Femur (tissue), 1 donor: Measurements from ENCODE around the gene CFAP44.
A peak's percentile ranks its signal among the peaks of the same experiment; 100 is the strongest.
"Not testable (repeated sequence)": the region's sequence is repeated elsewhere in the genome, so short reads cannot be mapped to it uniquely, and the experiment has no call there.

Source experiments
- DNase-seq: peaks from one replicate; pipeline ENCODE4 v3.0.0-alpha.2; 2017

Gene CFAP44, protein sequence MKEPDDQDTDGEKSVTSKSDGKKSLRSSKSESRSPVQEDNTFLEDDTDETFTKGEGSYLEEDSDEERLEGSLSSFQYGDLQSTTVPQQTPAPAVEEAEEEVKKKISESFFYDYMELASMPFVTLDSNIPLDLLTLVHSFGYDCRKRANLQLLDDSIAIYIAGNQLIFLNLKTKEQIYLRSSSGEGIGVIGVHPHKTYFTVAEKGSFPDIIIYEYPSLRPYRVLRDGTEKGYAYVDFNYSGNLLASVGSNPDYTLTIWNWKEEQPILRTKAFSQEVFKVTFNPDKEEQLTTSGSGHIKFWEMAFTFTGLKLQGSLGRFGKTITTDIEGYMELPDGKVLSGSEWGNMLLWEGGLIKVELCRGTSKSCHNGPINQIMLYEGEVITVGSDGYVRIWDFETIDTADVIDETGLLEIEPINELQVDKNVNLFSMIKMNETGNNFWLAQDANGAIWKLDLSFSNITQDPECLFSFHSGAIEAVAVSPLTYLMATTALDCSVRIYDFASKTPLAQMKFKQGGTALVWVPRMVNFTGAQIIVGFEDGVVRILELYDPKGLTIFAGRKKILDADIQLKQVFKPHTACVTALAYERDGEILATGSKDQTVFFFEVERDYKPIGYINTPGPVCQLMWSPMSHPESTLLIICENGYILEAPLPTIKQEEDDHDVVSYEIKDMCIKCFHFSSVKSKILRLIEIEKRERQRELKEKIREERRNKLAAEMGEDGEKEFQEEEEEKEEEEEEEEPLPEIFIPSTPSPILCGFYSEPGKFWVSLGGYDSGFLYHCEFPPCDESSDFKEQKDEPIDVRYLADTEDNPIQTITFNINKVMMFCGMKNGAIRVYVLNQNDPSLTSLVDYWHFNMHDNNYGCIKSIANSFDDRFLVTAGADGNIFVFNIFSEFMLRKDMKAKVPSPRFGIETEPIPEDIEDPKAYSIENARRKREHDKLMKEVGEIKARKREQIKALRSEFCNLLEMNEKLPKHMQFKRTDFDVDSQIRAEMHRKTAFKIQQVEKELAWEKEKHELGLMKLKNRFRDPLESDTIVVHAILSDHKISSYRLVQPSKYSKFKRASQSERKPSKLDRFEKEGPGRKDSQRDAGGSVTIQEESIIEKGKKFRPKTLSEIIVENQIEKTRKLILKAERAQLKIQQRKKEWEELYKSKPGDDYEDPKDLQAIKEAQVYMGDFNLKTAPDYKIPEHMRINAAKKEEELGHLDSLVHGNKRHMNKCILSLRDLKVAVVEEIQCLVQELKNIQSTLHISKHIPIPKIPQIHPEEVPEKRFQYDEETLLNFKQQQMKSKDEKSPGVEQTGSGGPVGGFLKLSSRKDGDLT (N-terminal part only)

DNA sequence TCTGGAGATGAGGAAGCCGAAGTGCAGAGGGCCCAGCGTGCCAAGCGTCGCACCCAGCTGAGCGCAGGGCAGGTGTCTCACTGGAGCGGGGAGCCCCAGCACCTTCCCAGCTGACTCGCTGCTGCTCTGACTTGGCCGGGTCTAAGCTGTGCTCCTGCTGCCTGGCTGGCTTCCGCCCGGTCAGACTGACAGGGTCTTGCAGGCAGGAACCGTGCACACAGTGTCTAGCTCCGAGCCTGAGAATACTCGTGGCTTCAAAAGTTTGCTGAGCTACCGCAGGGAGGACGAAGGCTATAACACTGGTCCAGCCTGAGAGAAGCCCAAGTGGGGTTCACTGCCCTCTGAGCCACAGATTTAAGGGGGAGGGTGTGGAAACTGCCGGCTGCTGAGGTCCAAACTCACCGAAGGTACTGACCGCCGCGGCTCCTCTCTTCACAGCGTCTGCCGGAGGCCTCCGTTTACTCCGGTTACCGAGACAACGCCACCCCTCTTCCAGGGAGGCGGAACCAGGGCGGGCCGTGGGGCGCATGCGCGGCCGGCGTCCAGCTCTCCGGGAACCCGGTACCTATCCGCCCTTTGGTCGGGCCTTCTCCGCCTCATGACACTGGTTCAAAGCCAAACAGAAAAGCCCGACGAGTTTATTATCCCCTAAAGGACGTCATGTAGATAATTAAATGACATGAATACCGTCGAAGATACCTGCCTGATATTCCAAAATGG, at the start of gene CFAP44:
CFAP44 (minus strand) TSS at position 443 of the 720 bp plus-strand sequence. CDS start 7,829 bp downstream, outside the sequence.
- DNase-seq = peak; percentile 90

DNA sequence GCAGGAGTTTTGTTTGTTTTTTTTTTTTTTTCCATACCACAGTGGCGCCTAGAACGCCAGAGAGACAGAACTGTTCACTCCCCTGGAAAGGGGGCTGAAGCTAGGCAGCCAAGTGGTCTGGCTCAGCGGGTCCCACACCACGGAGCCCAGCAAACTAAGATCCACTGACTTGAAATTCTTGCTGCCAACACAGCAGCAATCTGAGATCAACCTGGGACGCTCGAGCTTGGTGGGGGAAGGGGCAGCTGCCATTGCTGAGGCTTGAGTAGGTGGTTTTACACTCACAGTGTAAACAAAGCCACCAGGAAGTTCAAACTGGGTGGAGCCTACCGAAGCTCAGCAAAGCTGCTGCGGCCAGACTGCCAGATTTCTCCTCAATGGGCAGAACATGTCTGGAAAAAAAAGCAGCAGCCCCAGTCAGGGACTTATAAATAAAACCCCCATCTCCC, 43.9 kb upstream of the CFAP44 start:
- no peak for DNase-seq

DNA sequence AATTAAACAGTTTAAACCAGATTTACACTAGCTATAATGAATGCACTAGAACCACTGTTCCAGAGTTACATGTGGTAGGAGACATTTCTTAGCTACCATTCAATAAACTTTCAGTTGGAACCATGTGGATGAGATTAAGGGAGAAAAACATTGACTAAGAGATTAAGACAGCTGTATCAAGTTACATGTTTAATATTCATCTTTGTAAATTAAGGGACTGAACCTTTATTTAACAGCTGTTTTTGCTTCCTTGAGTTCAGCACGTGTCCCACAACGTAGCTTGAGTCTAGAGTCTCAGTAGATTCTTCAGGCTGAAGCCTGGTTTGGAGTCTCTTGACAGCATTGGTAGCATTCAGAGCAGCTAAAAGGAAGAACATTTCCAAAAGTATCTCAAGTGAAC, 27.2 kb upstream of the CFAP44 start:
- DNase-seq = no peak

DNA sequence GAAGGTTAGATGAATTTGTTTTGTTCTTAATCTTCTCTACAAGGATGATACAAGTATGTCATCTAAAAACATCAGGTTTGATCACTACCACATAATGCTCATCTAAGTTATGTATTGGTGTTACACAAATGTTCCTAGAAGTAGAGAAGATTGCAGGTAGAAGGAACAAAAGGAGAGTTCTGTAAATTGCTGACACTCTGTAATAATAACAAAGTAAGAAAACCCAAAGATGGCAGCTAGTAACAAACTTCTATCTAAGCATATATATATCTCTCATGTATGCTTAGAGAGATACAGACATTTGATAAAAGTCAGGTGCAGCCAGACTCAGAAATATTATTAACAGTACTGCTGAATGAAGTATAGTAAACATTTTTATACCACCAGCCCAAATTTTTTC, 20.2 kb upstream of the CFAP44 start:
- DNase-seq = no peak

DNA sequence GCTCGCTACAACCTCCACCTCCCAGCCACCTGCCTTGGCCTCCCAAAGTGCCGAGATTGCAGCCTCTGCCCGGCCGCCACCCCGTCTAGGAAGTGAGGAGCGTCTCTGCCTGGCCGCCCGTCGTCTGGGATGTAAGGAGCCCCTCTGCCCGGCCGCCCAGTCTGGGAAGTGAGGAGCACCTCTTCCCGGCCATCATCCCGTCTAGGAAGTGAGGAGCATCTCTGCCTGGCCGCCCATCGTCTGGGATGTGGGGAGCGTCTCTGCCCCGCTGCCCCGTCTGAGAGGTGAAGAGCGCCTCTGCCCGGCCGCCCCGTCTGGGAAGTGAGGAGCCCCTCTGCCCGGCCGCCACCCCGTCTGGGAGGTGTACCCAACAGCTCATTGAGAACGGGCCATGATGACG, 17.3 kb upstream of the CFAP44 start:
- not testable (repeated sequence) for DNase-seq

DNA sequence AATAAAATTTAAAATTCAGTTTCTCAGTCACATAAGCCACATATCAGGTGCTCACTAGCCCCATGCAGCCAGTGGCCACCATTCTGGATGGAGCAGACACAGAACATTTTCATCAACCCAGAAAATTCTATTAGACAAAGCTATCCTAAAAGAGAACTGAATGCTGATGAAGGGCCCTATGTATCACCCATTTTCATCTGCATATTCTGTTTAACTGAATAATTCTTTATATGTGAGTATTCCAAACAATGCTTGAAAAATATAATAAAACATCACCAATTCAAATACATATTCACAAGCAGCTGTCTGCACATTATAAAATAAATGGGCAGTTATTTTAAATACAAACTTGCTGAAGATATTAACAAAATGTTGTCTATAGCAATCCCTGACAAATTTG, 14.2 kb upstream of the CFAP44 start:
- no peak for DNase-seq

DNA sequence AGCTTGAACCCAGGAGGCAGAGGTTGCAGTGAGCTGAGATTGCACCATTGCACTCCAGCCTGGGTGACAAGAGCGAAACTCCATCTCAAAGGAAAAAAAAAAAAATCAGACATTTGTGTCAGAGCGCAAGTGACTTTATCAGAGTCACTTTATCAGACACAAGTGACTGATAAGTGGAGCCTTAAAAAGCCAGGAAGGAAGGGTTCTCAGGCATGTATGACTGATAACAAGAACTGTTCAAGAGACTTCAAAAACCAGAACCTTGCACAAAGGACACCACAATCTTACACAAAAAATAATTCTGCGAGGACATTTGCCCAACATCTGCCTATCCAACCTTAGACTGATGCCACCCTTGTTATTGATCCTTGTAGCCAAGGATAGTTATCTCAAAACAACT, 13.3 kb upstream of the CFAP44 start:
- DNase-seq = no peak

DNA sequence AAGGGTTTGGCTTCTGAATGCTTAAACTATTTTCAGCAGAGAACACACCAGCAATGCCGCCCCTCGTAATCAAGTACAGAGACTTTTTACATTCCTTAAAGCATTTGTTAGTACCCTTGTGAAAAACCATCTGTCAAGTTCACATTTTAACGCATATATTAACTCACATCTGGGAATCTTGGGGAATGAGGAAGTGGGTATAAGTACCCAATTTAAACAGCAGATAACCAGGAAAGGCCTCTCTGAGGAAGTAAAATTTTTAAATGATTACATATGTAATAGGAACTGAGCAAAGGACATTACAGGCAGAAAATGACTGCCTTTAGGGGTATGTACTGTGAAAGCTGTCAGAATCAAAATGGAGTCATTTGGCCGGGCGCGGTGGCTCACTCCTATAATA, 12.8 kb upstream of the CFAP44 start:
- no peak for DNase-seq

DNA sequence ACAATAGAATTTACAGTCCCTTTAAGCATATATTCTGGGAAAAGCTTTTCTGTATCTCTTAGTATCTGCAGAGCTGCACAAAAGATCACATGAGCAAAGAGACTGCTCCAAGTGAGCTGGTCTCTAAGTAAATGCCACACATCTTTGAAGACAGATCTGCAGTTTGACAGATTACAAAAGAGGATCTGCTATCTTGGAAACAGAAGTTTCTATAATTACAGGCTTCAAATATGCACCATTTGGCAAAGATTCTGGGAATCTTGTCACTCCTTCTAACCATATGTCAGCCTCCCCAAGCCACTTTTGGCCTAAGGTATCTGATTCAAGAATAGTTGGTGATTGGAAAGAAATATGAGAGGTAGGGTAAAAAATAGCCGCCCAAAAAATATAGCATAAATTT, 9.6 kb upstream of the CFAP44 start:
- DNase-seq = no peak

DNA sequence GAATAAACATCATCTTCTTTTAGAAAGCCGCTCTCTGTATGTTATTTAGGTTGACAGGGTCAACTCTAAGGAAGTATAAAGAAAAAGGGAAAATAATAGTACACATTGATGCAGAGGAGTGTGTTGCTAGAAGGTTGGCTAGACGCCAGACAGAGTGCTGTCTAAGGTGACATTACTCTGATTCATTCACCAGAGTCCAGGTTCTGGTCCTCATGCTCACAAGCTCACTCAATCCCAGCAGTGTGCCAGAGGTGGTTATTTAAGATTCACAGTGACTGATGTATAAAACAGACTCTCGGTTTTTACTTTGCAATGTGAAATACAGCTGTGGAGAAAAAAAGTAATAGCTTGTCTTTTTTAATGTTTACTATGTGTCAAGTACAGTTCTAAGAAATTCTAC, 1.7 kb downstream of the CFAP44 start:
- DNase-seq = peak; percentile 31

DNA sequence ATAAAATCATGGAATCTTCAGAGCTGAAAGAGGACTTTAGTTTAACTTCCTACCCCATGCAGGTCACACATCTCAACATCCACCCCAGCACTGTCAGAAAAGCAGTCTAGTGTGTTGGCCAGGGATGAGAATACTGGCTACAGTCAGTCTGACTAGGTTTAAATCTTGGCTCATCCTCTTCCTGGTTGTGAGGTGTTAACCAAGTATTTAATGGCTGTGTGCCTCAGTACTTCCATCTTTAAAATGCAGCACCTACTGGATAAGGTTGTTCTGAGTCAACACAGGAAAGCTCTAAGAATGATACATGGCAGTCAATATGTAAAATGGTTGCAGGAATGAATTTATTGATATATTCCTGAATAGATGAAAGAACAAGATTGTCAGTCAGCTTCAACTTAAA, 3.1 kb downstream of the CFAP44 start:
- DNase-seq = no peak

DNA sequence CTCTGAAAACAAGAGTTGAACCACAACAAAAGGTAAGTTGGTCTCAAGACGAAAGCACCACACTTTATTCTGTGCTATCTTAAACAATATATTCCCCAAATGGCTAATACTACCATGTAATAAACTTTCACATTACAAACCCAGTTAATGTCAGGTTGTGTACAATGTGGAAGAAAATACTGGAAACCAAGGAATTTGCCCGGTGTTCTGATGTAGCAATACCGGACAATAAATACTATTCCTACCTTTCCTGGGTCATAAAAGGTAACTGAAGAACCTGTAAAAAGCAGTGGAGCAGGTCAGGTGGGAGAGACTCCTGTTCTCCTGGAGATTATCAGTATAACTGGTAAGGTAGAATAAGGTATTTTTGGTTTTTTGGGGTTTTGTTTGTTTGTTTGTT, 3.9 kb downstream of the CFAP44 start:
- DNase-seq = no peak

DNA sequence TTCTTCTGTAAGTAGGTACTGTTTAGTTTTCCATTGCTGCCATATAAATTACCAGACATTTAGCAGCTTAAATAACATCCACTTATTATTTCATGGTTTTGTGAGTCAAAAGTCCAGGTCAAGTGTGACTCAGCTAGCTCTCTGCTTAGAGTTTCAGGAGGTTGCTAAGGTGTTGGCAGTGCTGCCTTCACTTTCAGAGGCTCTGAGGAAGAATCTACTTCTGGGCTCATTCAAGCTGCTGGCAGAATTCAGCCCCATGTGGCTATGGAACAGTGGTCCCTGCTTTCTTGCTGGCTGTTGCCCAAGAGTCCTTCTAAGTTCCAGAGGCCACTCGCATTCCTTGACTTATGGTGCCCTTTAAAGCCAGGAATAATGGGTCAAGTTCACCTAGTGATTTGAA, 4.5 kb downstream of the CFAP44 start:
- no peak for DNase-seq

DNA sequence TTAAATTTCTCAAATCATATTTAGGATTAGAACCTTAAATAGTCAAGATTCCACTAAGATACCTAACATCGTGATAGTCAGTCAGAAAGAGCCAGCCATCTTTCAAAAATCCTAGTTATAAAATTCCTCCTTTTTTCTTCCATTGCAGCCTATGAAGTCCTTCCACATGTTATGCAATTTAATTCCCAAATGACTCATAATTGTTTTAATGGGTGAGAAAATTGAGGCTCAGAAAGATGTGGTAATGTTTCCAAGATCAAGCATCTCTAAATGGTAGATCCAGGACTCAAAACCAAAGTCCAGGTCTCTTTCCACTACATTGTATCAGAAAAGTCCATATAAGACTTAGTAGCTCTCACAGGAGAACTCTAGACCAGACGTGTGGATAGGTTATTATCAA, 9.5 kb downstream of the CFAP44 start:
- DNase-seq = no peak

DNA sequence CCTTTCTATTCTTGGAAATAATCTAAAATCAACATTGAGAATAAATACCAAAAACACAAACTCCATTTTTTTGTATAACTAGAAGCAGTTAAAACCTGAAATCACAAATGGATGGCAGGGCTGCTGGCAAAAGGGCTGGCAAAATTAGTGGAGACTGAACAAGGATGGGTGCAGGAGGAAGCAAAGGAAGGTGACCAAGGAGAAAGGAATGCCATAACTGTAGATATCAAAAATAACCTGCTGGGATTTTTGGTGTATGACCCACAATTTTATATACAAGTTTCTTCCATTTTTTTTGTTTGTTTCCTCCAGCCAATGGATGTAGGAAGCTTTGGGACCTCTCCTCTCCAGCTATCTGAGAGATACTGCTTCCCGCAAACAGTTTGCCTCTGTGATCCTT, 12.7 kb downstream of the CFAP44 start:
- no peak for DNase-seq

DNA sequence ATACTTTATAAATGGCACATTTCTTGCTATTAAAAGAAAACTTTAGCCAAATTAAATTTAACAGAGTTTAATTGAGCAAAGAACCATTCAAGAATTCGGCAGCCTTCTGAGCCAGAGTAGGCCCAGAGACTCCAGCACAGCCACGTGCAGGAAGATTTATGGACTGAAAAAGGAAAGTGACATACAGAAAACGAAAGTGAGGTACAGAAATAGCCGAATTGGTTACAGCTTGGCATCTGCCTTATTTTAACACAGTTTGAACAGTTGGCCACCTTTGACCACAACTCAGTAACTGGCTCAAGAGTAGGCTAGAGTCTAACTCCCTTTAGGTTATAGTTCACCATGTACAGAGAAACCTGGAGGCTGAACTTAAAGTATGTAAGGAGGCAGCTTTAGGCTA, 17.6 kb downstream of the CFAP44 start:
- no peak for DNase-seq

DNA sequence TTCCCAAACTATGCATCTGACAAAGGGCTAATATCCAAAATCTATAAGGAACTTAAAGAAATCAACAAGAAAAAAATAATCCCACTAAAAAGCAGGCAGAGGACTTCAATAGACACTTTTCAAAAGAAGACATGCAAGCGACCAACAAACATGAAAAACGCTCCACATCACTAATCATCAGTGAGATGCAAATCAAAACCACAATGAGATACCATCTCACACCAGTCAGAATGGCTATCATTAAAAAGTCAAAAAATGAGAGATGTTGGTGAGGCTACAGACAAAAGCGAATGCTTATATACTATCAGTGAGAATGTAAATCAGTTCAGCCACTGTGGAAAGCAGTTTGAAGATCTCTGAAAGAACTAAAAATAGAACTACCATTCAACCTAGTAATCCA, 20.2 kb downstream of the CFAP44 start:
- no peak for DNase-seq

DNA sequence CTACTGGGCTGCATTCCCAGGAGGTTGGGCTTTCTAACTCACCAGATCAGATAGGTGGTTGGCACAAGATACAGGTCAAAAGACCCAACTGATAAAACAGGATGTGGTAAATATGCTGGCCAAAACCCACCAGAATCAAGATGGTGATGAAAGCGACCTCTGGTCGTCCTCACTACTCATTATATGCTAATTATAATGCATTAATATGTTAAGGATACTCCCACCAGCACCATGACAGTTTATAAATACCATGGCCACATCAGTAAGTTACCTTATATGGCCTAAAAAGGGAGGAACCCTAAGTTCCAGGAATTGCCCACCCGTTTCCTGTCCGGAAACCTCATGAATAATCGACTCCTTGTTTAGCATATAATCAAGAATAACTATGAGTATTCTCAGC, 31.6 kb downstream of the CFAP44 start:
- DNase-seq = no peak

DNA sequence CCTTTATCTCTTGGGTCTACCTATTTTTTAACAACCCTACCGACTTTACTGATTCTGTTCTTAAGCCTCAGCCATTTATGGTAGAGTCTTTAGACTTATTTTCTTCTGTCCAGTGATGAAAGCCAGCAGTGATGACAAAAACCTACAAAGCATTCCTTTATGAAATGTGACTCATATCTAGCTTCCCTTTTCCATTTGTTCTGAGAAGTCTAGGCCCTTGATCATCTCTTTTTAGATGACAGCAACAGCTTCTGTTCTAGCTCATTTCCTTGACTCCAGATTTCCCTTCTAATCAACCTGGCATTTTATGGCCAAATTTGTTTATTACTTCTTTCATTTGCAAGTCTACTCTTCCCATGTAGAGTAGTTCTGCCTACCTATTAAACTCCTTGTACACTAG, 36.1 kb downstream of the CFAP44 start:
- no peak for DNase-seq

DNA sequence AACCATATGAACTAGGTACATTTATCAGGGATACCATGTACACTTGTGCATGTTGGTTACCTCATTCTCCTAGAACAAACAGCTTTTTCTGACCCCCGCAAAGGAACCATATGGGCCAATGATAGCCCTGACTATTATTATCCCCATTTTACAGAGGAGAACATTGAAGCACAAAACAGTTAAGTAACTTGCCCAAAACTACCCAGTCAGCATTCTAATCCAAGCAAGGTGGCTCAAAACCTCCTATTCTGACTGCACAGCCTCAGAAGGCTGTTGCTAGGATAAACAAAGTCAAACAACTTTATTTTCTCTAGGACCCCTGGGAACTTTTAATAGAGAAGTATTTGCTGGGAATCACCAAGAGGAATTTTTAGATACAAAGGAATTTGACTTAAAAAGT, 36.7 kb downstream of the CFAP44 start:
- no peak for DNase-seq
